HEK293 (cell line): ENCODE data around the gene DNAJC17.

ENCODE experiments used
- CTCF ChIA-PET: fragments of 350-600 bp; formaldehyde crosslinking; extraction: SDS; loops from one replicate; lab custom pipeline; 2021; ENCODE audit warnings: antibody characterized with exemption; lab: Yijun Ruan, JAX
- POLR2A ChIA-PET: fragments of 300-600 bp; formaldehyde crosslinking; extraction: SDS; loops from one replicate; lab custom pipeline; 2020; ENCODE audit warnings: antibody characterized with exemption, inconsistent platforms; lab: Yijun Ruan, JAX
- H3K27ac ChIP-seq: fragments of 200-500 bp; sonication (Bioruptor generic); 2 replicates; pipeline ENCODE4 v1.5.1; 2014; ENCODE audit warnings: low read depth, low read length, control low read depth, inconsistent platforms; ENCODE audit errors: extremely low read depth
- H3K36me3 ChIP-seq, 2 experiments: fragments of 200-500 bp in 1 of 2; sonication (Bioruptor generic) in 1 of 2; 1 replicate in 1 of 2; 2 replicates in 1 of 2; pipeline ENCODE4 v1.5.1; 2014 to 2017; ENCODE audit warnings: inconsistent platforms in 2 of 2, low read length in 2 of 2; ENCODE audit not compliant: control insufficient read depth in 2 of 2, insufficient read depth in 1 of 2
- H3K4me1 ChIP-seq: fragments of 200-500 bp; sonication (Bioruptor generic); 2 replicates; pipeline ENCODE4 v1.5.1; 2014; ENCODE audit warnings: mild to moderate bottlenecking, low read length, inconsistent platforms; ENCODE audit not compliant: control insufficient read depth, insufficient read depth
- H3K4me3 ChIP-seq: 2 replicates; pipeline ENCODE4 v1.5.1; 2011; ENCODE audit warnings: low read depth, mild to moderate bottlenecking, control low read depth, low read length, moderate library complexity
- H3K9me3 ChIP-seq: fragments of 200-500 bp; sonication (Bioruptor generic); 2 replicates; pipeline ENCODE4 v1.5.1; 2014; ENCODE audit warnings: low read depth, low read length, inconsistent platforms; ENCODE audit not compliant: control insufficient read depth, insufficient read depth
- GFI1B ChIP-seq: fragments of 450-650 bp; formaldehyde crosslinking; IDR thresholded peaks from 2 replicates; pipeline ENCODE4 v1.5.1; 2016; ENCODE audit warnings: missing biosample characterization, missing genetic modification characterization
- GLIS1 ChIP-seq: fragments of 450-650 bp; formaldehyde crosslinking; IDR thresholded peaks from 2 replicates; pipeline ENCODE4 v1.5.1; 2016; ENCODE audit warnings: missing biosample characterization, missing genetic modification characterization
- HOXA7 ChIP-seq: sonication (generic); formaldehyde crosslinking; IDR thresholded peaks from 2 replicates; pipeline ENCODE4 v1.8.1; 2022; ENCODE audit warnings: missing genetic modification reagents, borderline replicate concordance
- MEIS1 ChIP-seq: sonication (generic); formaldehyde crosslinking; IDR thresholded peaks from 2 replicates; pipeline ENCODE4 v1.8.1; 2022; ENCODE audit warnings: missing genetic modification reagents, mild to moderate bottlenecking, borderline replicate concordance
- YY1 ChIP-seq: fragments of 450-650 bp; formaldehyde crosslinking; IDR thresholded peaks from 2 replicates; pipeline ENCODE4 v1.5.1; 2018; ENCODE audit warnings: missing biosample characterization, missing genetic modification characterization
- ZNF114 ChIP-seq: fragments of 450-650 bp; formaldehyde crosslinking; IDR thresholded peaks from 2 replicates; pipeline ENCODE4 v1.5.0; 2017; ENCODE audit warnings: missing biosample characterization, missing genetic modification characterization
- ZNF146 ChIP-seq: fragments of 450-650 bp; formaldehyde crosslinking; IDR thresholded peaks from 2 replicates; pipeline ENCODE4 v1.5.1; 2016; ENCODE audit warnings: missing biosample characterization, missing genetic modification characterization
- ZNF184 ChIP-seq: fragments of 450-650 bp; IDR thresholded peaks from 2 replicates; pipeline ENCODE4 v1.5.1; 2018; ENCODE audit warnings: missing biosample characterization, mild to moderate bottlenecking, missing genetic modification characterization
- ZNF24 ChIP-seq: fragments of 450-650 bp; formaldehyde crosslinking; IDR thresholded peaks from 2 replicates; pipeline ENCODE4 v1.5.1; 2016; ENCODE audit warnings: missing biosample characterization, missing genetic modification characterization
- ZNF248 ChIP-seq: fragments of 450-650 bp; formaldehyde crosslinking; IDR thresholded peaks from 2 replicates; pipeline ENCODE4 v1.5.1; 2017; ENCODE audit warnings: missing biosample characterization, missing genetic modification characterization
- ZNF350 ChIP-seq: fragments of 450-650 bp; formaldehyde crosslinking; IDR thresholded peaks from 2 replicates; pipeline ENCODE4 v1.5.0; 2017; ENCODE audit warnings: missing biosample characterization, mild to moderate bottlenecking, missing genetic modification characterization
- ZNF391 ChIP-seq: fragments of 450-650 bp; formaldehyde crosslinking; IDR thresholded peaks from 2 replicates; pipeline ENCODE4 v1.5.1; 2016; ENCODE audit warnings: low read depth, missing biosample characterization, missing genetic modification characterization, borderline replicate concordance
- ZNF473 ChIP-seq: fragments of 450-650 bp; formaldehyde crosslinking; IDR thresholded peaks from 2 replicates; pipeline ENCODE4 v1.5.1; 2017; ENCODE audit warnings: missing biosample characterization, missing genetic modification characterization
- ZNF530 ChIP-seq: fragments of 450-650 bp; formaldehyde crosslinking; IDR thresholded peaks from 2 replicates; pipeline ENCODE4 v1.5.1; 2016; ENCODE audit warnings: low read depth, missing biosample characterization, missing genetic modification characterization
- ZNF548 ChIP-seq: fragments of 450-650 bp; formaldehyde crosslinking; IDR thresholded peaks from 2 replicates; pipeline ENCODE4 v1.5.1; 2016; ENCODE audit warnings: missing biosample characterization, missing genetic modification characterization
- ZNF600 ChIP-seq: fragments of 450-650 bp; formaldehyde crosslinking; IDR thresholded peaks from 2 replicates; pipeline ENCODE4 v1.5.1; 2016; ENCODE audit warnings: missing biosample characterization, missing genetic modification characterization
- ZNF610 ChIP-seq: fragments of 450-650 bp; formaldehyde crosslinking; IDR thresholded peaks from 2 replicates; pipeline ENCODE4 v1.5.1; 2016; ENCODE audit warnings: missing biosample characterization, missing genetic modification characterization, borderline replicate concordance
- ZNF623 ChIP-seq: fragments of 450-650 bp; formaldehyde crosslinking; IDR thresholded peaks from 2 replicates; pipeline ENCODE4 v1.5.1; 2016; ENCODE audit warnings: missing biosample characterization, missing genetic modification characterization
- ZNF792 ChIP-seq: fragments of 450-650 bp; formaldehyde crosslinking; IDR thresholded peaks from 2 replicates; pipeline ENCODE4 v1.5.1; 2016; ENCODE audit warnings: missing biosample characterization, missing genetic modification characterization
- ZSCAN30 ChIP-seq: fragments of 450-650 bp; IDR thresholded peaks from 2 replicates; pipeline ENCODE4 v1.5.1; 2018; ENCODE audit warnings: missing biosample characterization, mild to moderate bottlenecking, missing genetic modification characterization, moderate library complexity
- TF ChIP-seq, protein P1 (sequence below): fragments of 450-650 bp; formaldehyde crosslinking; IDR thresholded peaks from 2 replicates; pipeline ENCODE4 v1.5.1; 2016; ENCODE audit warnings: missing biosample characterization, missing genetic modification characterization

DNAJC17 gene

DNA sequence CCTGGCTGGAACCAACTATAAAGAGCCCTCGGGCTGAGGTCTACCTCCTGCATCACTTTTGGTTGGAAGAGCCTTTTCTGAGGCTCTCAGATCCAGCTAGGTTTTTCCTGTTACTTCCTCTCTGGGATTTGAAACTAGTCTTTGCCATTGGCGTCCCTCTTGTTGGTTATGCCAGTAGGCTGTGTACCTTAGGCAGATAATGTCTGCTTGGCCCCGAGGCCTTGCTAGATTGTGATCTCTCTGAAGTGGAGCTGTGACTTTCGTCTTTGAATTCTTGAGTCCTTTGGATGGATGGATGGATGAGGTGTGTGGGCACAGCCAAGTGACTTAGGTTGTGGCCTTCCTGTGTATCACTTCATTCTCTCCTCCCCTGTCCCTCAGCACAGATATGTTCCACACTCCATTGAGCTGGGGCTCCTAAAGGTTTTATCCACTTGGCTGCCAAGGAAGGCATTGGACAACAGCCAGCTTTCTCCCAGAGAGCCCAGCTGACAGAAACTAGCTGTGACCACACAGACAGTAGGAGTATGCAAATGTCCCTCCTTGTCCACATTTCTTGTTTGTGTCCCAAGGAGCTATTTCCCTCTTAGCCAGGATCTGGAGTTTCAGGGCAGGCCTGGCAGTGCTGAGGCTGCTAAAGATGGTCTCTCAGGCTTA, 7.9 kb upstream of the DNAJC17 start:
- Histone ChIP-seq H3K9me3 (no peaks in the 10 kb centered on the region), H3K36me3 (peaks cover 0 to 40% of the 10 kb centered on the region in 2 experiments; a peak in 1 of 3 replicates), H3K4me1 (no peaks in the 10 kb centered on the region), H3K27ac (no peak overlapping the region), H3K4me3 (no peak overlapping the region)
- ChIA-PET CTCF (interaction anchor here (0.7 to 0.9 kb wide), 2 partner anchors 45 to 48 kb away, joined by 3 read pairs; no protein-coding TSS in a partner anchor), POLR2A (interaction anchor here (0.5 to 1.3 kb wide), 2 partner anchors 9 to 72 kb away, joined by 5 to 9 read pairs; partner anchors contain the start of genes DNAJC17 and ZFYVE19)
- TF ChIP-seq MEIS1 (no peak), GLIS1 (tag by site-specific recombination) (peak; percentile 10; the same call in 1 of the 2 replicates)

DNA sequence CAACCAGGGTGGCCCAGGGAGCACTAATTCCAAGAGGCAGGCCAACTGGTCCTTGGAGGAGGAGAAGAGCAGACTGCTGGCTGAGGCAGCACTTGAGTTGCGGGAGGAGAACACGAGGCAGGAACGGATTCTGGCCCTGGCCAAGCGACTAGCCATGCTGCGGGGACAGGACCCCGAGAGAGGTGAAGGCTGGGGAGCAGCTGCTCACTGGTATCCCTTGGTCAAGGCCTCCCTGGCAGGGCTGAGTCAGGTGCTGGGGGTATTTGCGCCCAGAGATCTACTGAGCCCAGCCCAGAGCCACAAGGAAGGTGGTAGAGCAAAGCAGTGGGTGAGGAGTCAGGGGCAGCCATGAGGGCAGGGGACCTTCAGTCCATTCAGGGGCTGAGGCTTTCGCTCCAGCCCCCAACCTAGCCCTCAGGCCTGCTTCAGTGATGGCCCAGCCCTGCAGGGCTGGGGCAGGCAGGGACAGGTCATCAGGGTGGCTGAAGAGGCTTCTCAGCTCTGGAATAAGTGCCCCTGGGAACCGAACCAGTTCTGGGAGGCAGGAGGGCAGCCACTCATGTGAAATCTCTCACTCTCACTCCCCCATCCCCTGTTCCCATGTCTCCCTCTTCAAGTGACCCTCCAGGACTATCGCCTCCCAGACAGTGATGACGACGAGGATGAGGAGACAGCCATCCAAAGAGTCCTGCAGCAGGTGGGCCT, 5.6 kb upstream of the DNAJC17 start:
- ChIA-PET POLR2A (no interaction called here), CTCF (interaction anchor here (0.7 to 2.1 kb wide), 2 partner anchors 45 to 47 kb away, joined by 4 to 5 read pairs; no protein-coding TSS in a partner anchor)
- no peak for TF ChIP-seq ZNF530 (tag by site-specific recombination)
- TF ChIP-seq ZNF24 (tag by site-specific recombination): no peak
- TF ChIP-seq ZNF184: no peak
- TF ChIP-seq ZNF792 (tag by site-specific recombination): no peak
- no peak for TF ChIP-seq ZNF146 (tag by site-specific recombination)
- TF ChIP-seq ZNF350 (tag by site-specific recombination): no peak
- TF ChIP-seq, protein P1, sequence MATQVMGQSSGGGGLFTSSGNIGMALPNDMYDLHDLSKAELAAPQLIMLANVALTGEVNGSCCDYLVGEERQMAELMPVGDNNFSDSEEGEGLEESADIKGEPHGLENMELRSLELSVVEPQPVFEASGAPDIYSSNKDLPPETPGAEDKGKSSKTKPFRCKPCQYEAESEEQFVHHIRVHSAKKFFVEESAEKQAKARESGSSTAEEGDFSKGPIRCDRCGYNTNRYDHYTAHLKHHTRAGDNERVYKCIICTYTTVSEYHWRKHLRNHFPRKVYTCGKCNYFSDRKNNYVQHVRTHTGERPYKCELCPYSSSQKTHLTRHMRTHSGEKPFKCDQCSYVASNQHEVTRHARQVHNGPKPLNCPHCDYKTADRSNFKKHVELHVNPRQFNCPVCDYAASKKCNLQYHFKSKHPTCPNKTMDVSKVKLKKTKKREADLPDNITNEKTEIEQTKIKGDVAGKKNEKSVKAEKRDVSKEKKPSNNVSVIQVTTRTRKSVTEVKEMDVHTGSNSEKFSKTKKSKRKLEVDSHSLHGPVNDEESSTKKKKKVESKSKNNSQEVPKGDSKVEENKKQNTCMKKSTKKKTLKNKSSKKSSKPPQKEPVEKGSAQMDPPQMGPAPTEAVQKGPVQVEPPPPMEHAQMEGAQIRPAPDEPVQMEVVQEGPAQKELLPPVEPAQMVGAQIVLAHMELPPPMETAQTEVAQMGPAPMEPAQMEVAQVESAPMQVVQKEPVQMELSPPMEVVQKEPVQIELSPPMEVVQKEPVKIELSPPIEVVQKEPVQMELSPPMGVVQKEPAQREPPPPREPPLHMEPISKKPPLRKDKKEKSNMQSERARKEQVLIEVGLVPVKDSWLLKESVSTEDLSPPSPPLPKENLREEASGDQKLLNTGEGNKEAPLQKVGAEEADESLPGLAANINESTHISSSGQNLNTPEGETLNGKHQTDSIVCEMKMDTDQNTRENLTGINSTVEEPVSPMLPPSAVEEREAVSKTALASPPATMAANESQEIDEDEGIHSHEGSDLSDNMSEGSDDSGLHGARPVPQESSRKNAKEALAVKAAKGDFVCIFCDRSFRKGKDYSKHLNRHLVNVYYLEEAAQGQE (tag by site-specific recombination): no peak
- no peak for TF ChIP-seq ZNF473 (tag by site-specific recombination)
- no peak for TF ChIP-seq YY1 (tag by site-specific recombination)
- TF ChIP-seq ZNF548 (tag by site-specific recombination): no peak
- TF ChIP-seq ZNF391 (tag by site-specific recombination): no peak
- TF ChIP-seq ZNF114: no peak
- no peak for TF ChIP-seq ZSCAN30 (tag by site-specific recombination)
- TF ChIP-seq HOXA7 (CRISPR knock-in tag): no peak
- TF ChIP-seq ZNF600 (tag by site-specific recombination): no peak
- TF ChIP-seq ZNF623 (tag by site-specific recombination): no peak
- TF ChIP-seq ZNF248 (tag by site-specific recombination): no peak
- no peak for TF ChIP-seq GFI1B (tag by site-specific recombination)
- TF ChIP-seq ZNF610 (tag by site-specific recombination): no peak
- no peaks in the 10 kb centered on the region for H3K9me3 ChIP-seq
- peaks cover 0 to 45% of the 10 kb centered on the region in 2 experiments; a peak in 1 of 3 replicates for H3K36me3 ChIP-seq
- no peaks in the 10 kb centered on the region for H3K4me1 ChIP-seq
- H3K4me3 ChIP-seq: no peak overlapping the region
- H3K27ac ChIP-seq: no peak overlapping the region
